ENCODE data around the gene MEX3D. TPM values are rescaled to one million over a fixed set of nuclear protein-coding genes. Genes with fewer than 3 reads are reported as not detected.

The MEX3D gene
- total RNA-seq, 4 donors from 2014 or later = 20.8 to 100 (median 27.8) TPM

- H3K9me3 ChIP-seq = no peaks in the 10 kb centered on the region
- no peak overlapping the region for H3K4me3 ChIP-seq
- intact Hi-C loops (cut with DNase I; ENCODE audit: low total_unique reads) (no loop called here), in situ Hi-C loops (cut with MboI; ENCODE audit: low pct_ligation_motif_present in 1 of 4, low pct_unique_long_range_greater_than_20kb in 1 of 4, low sequenced_read_pairs in 3 of 4) (no loop called here)
- no peaks in the 10 kb centered on the region for H3K36me3 ChIP-seq
- no peak for DNase-seq
- peaks cover 5 to 25% (median 13%) of the 10 kb centered on the region in 4 donors for H3K4me1 ChIP-seq
- H3K27ac ChIP-seq = peak overlapping the region in 1 of 4 donors; percentile 15
- 47 to 50% methylated on average over 6 to 11 of the region's 11 CpGs for WGBS, 2 donors (ENCODE audit: low coverage in 1 of 2)
- peaks cover 48% of the 10 kb centered on the region for H3K27me3 ChIP-seq
- TF ChIP-seq POLR2AphosphoS5 (IDR thresholded peaks at IDR 0.05) (no peak), CTCF (IDR thresholded peaks at IDR 0.05) (no peak), EP300 (IDR thresholded peaks at IDR 0.05; ENCODE audit: low read depth) (no peak), POLR2A (IDR thresholded peaks at IDR 0.05) (no peak)
These were observed 58.3 kb downstream of the MEX3D start for GRCh38 chr19:1509602-1510441.

GRCh38 chr19:1508507-1508856, 59.6 kb downstream of the MEX3D start:
- intact Hi-C loops (cut with DNase I; ENCODE audit: low total_unique reads) (no loop called here), in situ Hi-C loops (cut with MboI; ENCODE audit: low pct_ligation_motif_present in 1 of 4, low pct_unique_long_range_greater_than_20kb in 1 of 4, low sequenced_read_pairs in 3 of 4) (no loop called here)
- no peak for DNase-seq
- H3K4me1 ChIP-seq = peaks cover 4 to 23% (median 13%) of the 10 kb centered on the region in 4 donors
- WGBS, 2 donors (ENCODE audit: low coverage in 1 of 2) = 43 to 100% methylated on average over 1 to 12 of the region's 12 CpGs
- no peak for TF ChIP-seq CTCF (IDR thresholded peaks at IDR 0.05)
- no peak for TF ChIP-seq POLR2AphosphoS5 (IDR thresholded peaks at IDR 0.05)
- TF ChIP-seq EP300 (IDR thresholded peaks at IDR 0.05; ENCODE audit: low read depth) = no peak
- TF ChIP-seq POLR2A (IDR thresholded peaks at IDR 0.05) = no peak
- peak overlapping the region; percentile 63 to 87 (median 80) for H3K27ac ChIP-seq
- peak overlapping the region in 2 of 4 donors; percentile 23 to 38 for H3K4me3 ChIP-seq
- peaks cover 51% of the 10 kb centered on the region for H3K27me3 ChIP-seq
- H3K36me3 ChIP-seq = no peaks in the 10 kb centered on the region
- H3K9me3 ChIP-seq = no peaks in the 10 kb centered on the region

GRCh38 chr19:1507763-1508506, 60.2 kb downstream of the MEX3D start:
- Histone ChIP-seq H3K27ac (peak overlapping the region; percentile 63 to 87 (median 80)), H3K4me3 (peak overlapping the region in 3 of 4 donors; percentile 23 to 39 (median 38)), H3K4me1 (peaks cover 0 to 25% (median 14%) of the 10 kb centered on the region in 4 donors), H3K27me3 (peaks cover 54% of the 10 kb centered on the region), H3K9me3 (no peaks in the 10 kb centered on the region), H3K36me3 (no peaks in the 10 kb centered on the region)
- intact Hi-C loops (cut with DNase I; ENCODE audit: low total_unique reads) (no loop called here), in situ Hi-C loops (cut with MboI; ENCODE audit: low pct_ligation_motif_present in 1 of 4, low pct_unique_long_range_greater_than_20kb in 1 of 4, low sequenced_read_pairs in 3 of 4) (no loop called here)
- WGBS, 2 donors (ENCODE audit: low coverage in 1 of 2) = 0 to 9% methylated on average over 2 to 40 of the region's 46 CpGs
- peak; percentile 93 for DNase-seq
- TF ChIP-seq CTCF (IDR thresholded peaks at IDR 0.05) = no peak
- TF ChIP-seq POLR2AphosphoS5 (IDR thresholded peaks at IDR 0.05) = peak in 1 of 3 donors; percentile 16

- peaks cover 55% of the 10 kb centered on the region for H3K27me3 ChIP-seq
- H3K4me1 ChIP-seq = peaks cover 0 to 20% (median 11%) of the 10 kb centered on the region in 4 donors
- in situ Hi-C loops (cut with MboI; ENCODE audit: low pct_ligation_motif_present in 1 of 4, low pct_unique_long_range_greater_than_20kb in 1 of 4, low sequenced_read_pairs in 3 of 4) = no loop called here
- H3K4me3 ChIP-seq = no peak overlapping the region
- intact Hi-C loops (cut with DNase I; ENCODE audit: low total_unique reads) = no loop called here
- no peak for DNase-seq
- H3K36me3 ChIP-seq = no peaks in the 10 kb centered on the region
- WGBS, 2 donors (ENCODE audit: low coverage in 1 of 2) = 68% methylated on average over 19 of the region's 23 CpGs; no CpG with 5 or more reads in 1 of the 2 donors
- peak overlapping the region; percentile 63 to 87 (median 80) for H3K27ac ChIP-seq
- H3K9me3 ChIP-seq = no peaks in the 10 kb centered on the region
- no peak for TF ChIP-seq EP300 (IDR thresholded peaks at IDR 0.05; ENCODE audit: low read depth)
- no peak for TF ChIP-seq POLR2AphosphoS5 (IDR thresholded peaks at IDR 0.05)
- TF ChIP-seq POLR2A (IDR thresholded peaks at IDR 0.05) = no peak
- no peak for TF ChIP-seq CTCF (IDR thresholded peaks at IDR 0.05)
These were observed 60.9 kb downstream of the MEX3D start for GRCh38 chr19:1507192-1507660.
